NCI-H345 treated with DMSO at 0.1 percent for 48 hours (cell line): ENCODE data around the gene GATD1.

ENCODE experiments used
- DNase-seq: peaks from one replicate; lab custom pipeline; 2025; ENCODE audit not compliant: unreplicated experiment; lab: John Stamatoyannopoulos, UW

GATD1 gene

GRCh38 chr11:813072-813455, 35.8 kb upstream of the GATD1 start:
- no peak for DNase-seq

- DNase-seq: no peak
Observed at GRCh38 chr11:812390-812789, 35.1 kb upstream of the GATD1 start.

DNA sequence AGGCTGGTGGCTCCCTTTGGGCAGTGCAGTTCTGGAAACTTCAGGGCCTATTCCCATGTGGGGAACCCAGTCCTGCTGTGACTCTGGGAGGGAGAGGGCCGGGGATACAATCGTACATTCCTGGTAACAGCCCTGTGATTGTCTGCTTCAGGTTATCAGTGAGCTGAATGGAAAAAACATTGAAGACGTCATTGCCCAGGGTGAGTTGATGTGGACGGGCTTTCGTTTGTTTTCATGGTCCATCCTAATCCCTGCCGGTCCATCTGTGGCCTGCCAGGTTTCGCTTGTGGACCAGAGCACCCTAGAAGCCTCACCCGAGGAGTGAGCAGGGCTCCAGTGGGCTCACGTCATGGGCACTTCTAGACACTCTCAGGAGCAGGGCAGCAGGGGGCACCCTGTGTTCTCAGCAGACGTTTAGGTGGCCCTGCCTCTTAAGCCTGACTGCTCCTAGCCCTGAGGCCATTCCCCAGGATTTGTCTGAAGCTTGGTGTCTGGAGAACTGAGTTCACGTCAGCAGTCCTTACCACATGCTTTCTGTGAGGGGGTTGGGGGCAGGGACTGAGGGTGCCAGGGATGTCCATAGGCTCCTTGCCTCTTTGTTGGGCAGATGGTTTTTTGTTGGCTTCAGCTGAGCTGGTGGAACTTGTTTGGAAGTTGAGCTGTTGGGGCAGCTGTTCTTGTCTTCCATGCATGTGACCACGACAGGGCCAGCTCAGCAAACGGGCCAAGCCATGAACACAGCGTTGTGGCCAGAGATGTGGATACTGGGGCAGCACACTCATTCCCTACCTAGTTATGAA, 34.4 kb upstream of the GATD1 start:
- no peak for DNase-seq

DNA sequence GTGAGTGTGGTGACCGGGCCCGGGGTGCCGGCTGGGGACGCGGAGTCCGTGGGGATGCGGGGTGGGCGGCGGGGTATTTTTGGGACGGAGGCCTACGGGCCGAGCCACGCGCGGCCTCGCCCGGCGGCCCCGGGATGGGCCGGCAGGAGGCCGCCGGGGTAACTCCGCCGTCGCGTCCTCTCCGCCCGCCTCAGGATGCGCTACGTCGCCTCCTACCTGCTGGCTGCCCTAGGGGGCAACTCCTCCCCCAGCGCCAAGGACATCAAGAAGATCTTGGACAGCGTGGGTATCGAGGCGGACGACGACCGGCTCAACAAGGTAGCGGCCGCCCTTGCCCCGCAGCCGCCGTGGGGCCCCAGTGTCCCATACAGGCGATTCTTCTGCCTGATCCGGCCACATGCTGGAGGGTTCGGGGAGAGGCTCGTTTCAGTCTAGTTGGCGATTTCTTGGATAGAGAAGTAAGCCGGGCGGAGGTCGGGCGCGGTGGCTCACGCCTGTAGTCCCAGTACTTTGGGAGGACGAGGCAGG, 32.8 kb upstream of the GATD1 start:
- no peak for DNase-seq

- DNase-seq: peak; percentile 93
Observed at GRCh38 chr11:809287-810039, 32.2 kb upstream of the GATD1 start, which contains the start of gene RPLP2. Gene RPLP2, plus strand, starts transcription at chr11:809967. Its CDS starts 268 bp downstream, at chr11:810235.

GRCh38 chr11:808427-809286, 31.4 kb upstream of the GATD1 start:
- DNase-seq: no peak

DNA sequence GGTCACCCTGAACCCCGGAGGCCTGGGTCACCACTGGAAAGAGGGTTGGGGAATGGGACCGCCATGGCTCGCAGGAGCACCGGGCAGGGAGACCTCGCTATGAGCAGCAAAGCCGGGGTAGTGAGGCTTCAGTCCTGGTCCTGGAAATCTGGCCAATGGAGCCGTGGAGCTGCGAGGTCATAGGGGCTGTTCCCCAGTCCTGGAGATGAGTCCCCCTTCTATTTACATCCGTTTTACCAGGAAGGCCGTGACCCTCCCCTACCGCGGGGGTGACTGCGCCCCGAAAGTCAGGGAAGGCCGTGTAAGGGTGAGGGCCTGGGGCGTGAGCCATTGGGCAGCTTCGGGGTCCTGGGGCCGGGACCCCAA, 27.3 kb upstream of the GATD1 start:
- no peak for DNase-seq

DNA sequence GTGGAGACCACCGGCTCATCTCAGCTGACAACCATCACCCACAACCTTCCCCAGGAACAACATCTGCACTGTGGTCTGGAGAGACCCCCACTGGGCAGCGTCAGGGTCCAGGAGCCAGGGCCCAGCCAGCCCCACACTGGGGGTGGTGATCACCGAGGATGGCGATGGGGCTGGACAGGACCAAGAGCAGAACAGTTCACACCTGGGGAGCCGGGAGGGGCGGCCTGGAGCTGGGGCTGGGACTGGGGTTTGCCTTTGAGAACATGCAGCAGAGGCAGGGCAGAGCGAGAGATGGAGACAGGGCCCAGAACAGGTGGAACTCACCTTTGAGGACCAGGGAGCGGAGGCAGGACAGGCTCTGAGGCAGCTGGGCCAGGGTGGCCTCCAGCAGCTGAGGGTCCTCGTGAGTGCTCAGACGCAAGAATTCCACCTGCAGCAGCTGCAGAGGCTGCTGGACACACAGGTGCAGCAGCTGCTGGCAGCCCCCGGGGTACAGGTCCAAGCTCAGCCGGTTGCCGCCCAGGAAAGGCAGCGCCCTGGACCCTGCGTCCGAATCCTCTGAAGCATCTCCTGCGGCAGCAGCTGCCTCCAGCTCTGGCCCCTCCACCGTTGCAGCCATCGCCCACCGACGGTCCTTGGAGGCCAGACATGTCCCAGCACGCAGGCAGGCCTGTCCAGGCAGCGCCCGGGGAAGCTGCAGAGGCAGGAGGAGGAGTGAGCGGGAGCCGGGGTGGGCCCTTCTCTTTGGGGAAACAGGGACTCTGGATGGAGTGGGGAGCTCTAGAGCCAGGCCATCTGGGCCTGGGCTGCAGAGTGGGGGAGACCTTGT, 26.7 kb upstream of the GATD1 start:
- DNase-seq: peak; percentile 39

GRCh38 chr11:803467-803742, 26.1 kb upstream of the GATD1 start:
- DNase-seq: no peak

GRCh38 chr11:802693-803466, 25.6 kb upstream of the GATD1 start:
- DNase-seq: no peak

DNA sequence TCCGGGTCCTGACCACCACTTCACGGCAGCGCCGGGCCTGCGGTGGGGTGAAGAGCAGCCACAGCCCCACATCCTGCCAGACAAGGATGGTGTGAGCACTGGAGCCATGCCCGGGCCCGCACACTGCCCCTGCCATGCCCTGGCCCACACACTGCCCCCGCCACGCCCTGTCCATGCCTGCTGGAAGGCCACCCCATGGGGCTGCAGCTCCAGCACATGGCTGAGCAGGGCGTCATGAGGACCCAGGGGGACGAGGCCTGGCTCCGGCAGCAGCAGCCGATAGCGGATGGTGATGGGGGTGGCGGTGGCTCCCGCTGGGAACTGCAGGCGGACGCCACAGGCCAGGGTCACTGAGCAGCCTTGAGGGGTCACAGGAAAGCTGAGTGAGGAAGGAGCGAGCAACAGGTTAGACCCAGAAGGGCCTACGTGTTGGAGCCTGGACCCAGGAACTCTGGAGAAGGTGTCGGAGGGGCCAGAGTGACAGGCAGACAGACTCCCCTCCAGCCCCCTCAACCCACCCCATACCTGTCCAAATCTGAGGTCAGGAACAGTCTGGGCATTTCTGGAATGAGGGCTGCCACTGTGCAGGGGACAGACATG, 24.8 kb upstream of the GATD1 start:
- DNase-seq: no peak

DNA sequence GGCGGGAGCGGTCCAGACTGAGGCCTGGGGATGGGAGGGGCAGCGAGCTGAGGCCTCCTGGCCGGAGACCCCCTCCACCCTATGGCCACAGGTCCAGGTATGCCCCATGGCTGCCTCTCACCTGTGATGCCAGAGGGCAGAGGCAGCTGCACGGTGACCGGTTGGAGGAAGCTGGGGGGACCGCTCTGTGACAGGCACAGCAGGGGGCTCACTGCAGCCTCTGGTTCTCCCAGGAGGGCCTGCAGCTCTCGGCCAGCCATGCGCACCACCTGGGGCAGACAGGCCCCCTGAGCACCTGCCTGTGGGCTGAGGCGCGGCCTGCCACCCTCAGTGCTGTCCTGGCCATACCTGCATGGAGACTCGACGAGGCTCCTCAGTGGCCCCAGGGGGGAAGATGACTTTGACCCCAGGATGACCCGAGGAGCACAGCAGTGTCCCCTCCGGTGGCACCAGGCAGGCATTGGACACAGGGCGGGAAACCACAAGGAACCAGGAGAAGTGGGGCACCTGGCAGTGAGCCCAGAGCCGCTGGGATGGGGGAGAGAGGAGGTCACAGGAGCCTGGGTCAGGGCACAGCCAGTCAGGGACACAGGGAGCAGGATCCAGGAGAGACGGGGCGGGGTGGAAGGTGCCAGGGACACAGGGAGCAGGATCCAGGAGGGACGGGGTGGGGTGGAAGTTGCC, 24.0 kb upstream of the GATD1 start:
- DNase-seq: no peak

- no peak for DNase-seq
Observed at GRCh38 chr11:800473-800872, 23.2 kb upstream of the GATD1 start.

DNA sequence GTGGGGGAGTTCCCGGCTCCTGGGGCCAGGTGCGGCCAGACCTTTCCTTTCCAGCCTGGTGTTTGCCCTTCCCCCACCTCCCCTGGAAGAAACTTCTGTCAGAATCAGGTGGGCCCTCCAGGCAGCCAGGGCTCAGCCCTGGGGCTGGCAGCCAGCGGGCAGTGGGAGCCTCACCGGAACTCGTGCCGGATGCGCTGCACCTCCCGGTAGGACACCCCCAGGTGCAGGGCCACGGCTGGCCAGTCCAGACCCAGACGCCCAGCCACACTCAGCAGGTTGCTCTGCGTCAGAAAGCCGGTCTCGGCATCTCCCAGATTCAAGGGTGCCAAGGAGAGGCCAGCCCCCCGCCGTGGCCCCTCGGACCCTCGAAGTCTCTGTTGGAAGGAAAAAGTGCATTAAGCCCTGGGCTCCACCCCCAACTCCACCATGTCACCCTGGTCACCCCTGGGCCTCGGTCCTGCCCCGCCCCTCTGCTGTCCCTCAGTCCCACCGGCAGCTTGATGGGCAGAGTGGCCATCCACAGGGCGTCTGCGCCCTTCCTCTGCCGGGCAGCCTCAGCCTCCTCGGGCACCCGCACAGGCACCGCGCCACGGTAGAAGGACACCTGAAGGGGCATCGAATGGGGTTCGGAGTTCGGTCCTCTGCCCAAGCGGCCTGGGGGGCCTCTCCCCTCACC, 22.5 kb upstream of the GATD1 start:
- no peak for DNase-seq

- peak; percentile 70 for DNase-seq
Observed at GRCh38 chr11:798093-798713, 20.9 kb upstream of the GATD1 start, which contains the start of gene SLC25A22. Gene SLC25A22, minus strand, starts transcription at chr11:798281. Its CDS starts 3,275 bp downstream, at chr11:795006.

DNA sequence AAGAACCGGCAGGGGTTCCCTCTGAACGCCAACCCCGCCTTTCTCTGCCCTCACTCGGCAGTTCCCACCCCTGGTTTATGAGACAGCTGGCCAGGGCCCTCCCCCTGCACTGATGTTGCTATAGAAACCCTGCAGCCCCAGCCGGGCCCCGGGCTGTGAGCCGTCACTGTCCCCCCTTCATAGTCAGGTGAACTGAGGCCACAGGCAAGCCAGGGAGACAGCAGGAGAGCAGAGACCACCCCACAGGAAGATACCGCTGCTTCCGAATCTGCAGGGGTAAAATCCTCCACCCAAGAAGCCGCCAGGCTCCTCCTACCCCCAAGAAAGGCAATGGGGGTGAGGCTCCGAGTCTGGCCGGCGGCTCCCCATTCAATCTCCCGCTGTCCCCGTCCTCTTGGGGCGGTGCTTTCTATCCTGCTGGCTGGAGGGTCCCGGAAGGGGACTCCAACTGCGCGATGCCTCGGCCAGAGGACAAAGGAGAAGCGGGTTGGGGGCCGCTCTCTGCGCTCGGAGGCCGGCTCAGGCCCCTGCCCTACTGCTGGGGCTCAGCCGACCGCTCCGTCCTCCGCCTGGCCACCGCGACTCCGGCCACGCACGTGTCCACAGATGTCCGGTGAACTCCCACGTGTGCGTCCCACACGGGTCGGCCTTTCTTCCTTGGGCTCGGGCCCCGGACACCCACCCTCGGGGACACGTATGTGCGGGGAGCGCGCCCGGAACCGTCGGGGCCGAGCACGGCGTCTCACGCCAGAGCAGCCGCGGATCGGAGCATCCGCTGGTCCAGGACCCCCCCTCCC, 20.2 kb upstream of the GATD1 start:
- DNase-seq: peak; percentile 82
